ENCODE measurements around the gene UBXN7. TPM values are rescaled to one million over a fixed set of nuclear protein-coding genes. Genes with fewer than 3 reads are reported as not detected.
A peak's percentile ranks its signal among the peaks of the same experiment; 100 is the strongest.

Gene UBXN7
- total and polyA plus RNA-seq, 9 of the 15 experiments (the other 6 are each of a cell fraction or from before 2014, with no cell fraction given), result 3.5 to 44.6 (median 13.4) TPM

DNA sequence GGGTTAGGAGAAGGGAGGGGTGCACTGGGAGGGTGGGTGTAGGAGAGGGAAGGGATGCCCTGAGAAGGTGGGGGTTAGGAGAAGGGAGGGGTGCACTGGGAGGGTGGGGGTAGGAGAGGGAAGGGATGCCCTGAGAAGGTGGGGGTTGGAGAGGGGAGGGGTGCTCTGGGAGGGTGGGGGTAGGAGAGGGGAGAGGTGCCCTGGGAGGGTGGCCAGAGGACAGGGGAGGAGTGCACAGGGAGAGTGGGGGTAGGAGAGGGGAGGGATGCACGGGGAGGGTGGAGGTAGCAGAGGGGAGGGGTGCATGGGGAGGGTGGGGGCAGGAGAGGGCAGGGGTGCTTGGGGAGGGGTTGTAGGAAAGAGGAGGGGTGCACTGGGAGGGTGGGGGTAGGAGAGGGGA, 97.2 kb downstream of the UBXN7 start:
- H2AFZ ChIP-seq (ENCODE audit: low read depth, low read length), result no peak overlapping the region
- no TSS peak for BruUV-seq (replicated peaks)
- peaks cover 8 to 25% of the 10 kb centered on the region in 2 experiments for H3K4me1 ChIP-seq (replicated peaks in 1 of 2; ENCODE audit: control insufficient read depth in 2 of 2, insufficient read depth in 2 of 2, low read length in 2 of 2)
- WGBS (ENCODE audit: insufficient coverage, low coverage, missing lambda C conversion rate), result no CpG with 5 or more reads among the region's 1 CpG
- ChIA-PET CTCF (ENCODE audit: low intra/inter-chr PET ratio) (no interaction called here), POLR2A (interaction anchor here (1.6 kb wide), 1 partner anchor 11 kb away, joined by 8 read pairs; no protein-coding TSS in a partner anchor)
- in situ Hi-C loops (cut with MboI), result no loop called here
- no peak overlapping the region for H3K27ac ChIP-seq (ENCODE audit: extremely low read depth, low read depth, low read length)
- H3K9me1 ChIP-seq (ENCODE audit: control insufficient read depth, insufficient read depth, low read length), result no peaks in the 10 kb centered on the region
- intact Hi-C loops (cut with micrococcal nuclease), result loop anchor here (5.0 kb wide), 4 partner anchors 83 to 182 kb away; partner anchors contain the start of genes RNF168, SMCO1 and UBXN7
- DNase-seq (ENCODE audit: extremely low read depth in 1 of 4, low spot score in 3 of 4), result peak in 2 of 4 experiments; percentile 48 to 57
- H3K9me3 ChIP-seq (replicated peaks; ENCODE audit: control insufficient read depth, insufficient read depth, low read depth, low read length), result no peaks in the 10 kb centered on the region
- peaks cover 64% of the 10 kb centered on the region for H3K79me2 ChIP-seq (ENCODE audit: control insufficient read depth, insufficient read depth, low read length)
- H4K20me1 ChIP-seq (replicated peaks; ENCODE audit: control insufficient read depth, insufficient read depth, low read length), result no peaks in the 10 kb centered on the region
- no peak for ATAC-seq
- H3K9ac ChIP-seq (ENCODE audit: insufficient read depth in 1 of 2, low read depth in 2 of 2, low read length in 2 of 2), result no peak overlapping the region
- no peak for FAIRE-seq
- no peaks in the 10 kb centered on the region for H3K27me3 ChIP-seq (ENCODE audit: control insufficient read depth in 2 of 2, insufficient read depth in 2 of 2, low read length in 2 of 2)
- no peak overlapping the region for H3K4me2 ChIP-seq (ENCODE audit: insufficient read depth, low read length)
- H3K36me3 ChIP-seq (ENCODE audit: control insufficient read depth, insufficient read depth, low read length), result peaks cover 20% of the 10 kb centered on the region
- no peak overlapping the region for H3K4me3 ChIP-seq
- TF ChIP-seq SMC3 (conservative IDR thresholded peaks at IDR 0.05; ENCODE audit: insufficient read depth, low read depth, low read length), result no peak
- TF ChIP-seq CTBP1 (IDR thresholded peaks at IDR 0.05; ENCODE audit: borderline replicate concordance), result no peak
- TF ChIP-seq ZNF76 (CRISPR knock-in tag; IDR thresholded peaks at IDR 0.05; ENCODE audit: borderline replicate concordance), result no peak
- TF ChIP-seq, protein P1, sequence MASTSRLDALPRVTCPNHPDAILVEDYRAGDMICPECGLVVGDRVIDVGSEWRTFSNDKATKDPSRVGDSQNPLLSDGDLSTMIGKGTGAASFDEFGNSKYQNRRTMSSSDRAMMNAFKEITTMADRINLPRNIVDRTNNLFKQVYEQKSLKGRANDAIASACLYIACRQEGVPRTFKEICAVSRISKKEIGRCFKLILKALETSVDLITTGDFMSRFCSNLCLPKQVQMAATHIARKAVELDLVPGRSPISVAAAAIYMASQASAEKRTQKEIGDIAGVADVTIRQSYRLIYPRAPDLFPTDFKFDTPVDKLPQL (IDR thresholded peaks at IDR 0.05; ENCODE audit: extremely low read depth, insufficient read length), result no peak
- TF ChIP-seq, protein P2, sequence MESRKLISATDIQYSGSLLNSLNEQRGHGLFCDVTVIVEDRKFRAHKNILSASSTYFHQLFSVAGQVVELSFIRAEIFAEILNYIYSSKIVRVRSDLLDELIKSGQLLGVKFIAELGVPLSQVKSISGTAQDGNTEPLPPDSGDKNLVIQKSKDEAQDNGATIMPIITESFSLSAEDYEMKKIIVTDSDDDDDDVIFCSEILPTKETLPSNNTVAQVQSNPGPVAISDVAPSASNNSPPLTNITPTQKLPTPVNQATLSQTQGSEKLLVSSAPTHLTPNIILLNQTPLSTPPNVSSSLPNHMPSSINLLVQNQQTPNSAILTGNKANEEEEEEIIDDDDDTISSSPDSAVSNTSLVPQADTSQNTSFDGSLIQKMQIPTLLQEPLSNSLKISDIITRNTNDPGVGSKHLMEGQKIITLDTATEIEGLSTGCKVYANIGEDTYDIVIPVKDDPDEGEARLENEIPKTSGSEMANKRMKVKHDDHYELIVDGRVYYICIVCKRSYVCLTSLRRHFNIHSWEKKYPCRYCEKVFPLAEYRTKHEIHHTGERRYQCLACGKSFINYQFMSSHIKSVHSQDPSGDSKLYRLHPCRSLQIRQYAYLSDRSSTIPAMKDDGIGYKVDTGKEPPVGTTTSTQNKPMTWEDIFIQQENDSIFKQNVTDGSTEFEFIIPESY (CRISPR knock-in tag; IDR thresholded peaks at IDR 0.05), result no peak
- no peak for TF ChIP-seq BRCA1 (IDR thresholded peaks at IDR 0.05)
- TF ChIP-seq BRCA1 (CRISPR knock-in tag; IDR thresholded peaks at IDR 0.05), result no peak
- no peak for TF ChIP-seq BRD9 (IDR thresholded peaks at IDR 0.05; ENCODE audit: low read depth, partially characterized antibody)
- no peak for TF ChIP-seq FUS (optimal IDR thresholded peaks at IDR 0.05; ENCODE audit: low read depth, low read length)
- no peak for TF ChIP-seq CBX3 (IDR thresholded peaks at IDR 0.05; ENCODE audit: borderline replicate concordance in 1 of 2, low read length in 2 of 2)
- no peak for TF ChIP-seq TCF7 (IDR thresholded peaks at IDR 0.05; ENCODE audit: borderline replicate concordance)

Measured in K562 (cell line).